Stromal cell of bone marrow (primary cell): ENCODE results near the gene PI4KB.
A peak's percentile ranks its signal among the peaks of the same experiment; 100 is the strongest.

ENCODE experiments used
- DNase-seq: peaks from one replicate; pipeline ENCODE4 v3.0.0-alpha.2; 2012; ENCODE audit warnings: low read depth

PI4KB gene

GRCh38 chr1:151311589-151312331 lies 15.5 kb downstream of the PI4KB start:
- DNase-seq: peak; percentile 99

- no peak for DNase-seq
Measured at GRCh38 chr1:151311011-151311410, 16.2 kb downstream of the PI4KB start.

GRCh38 chr1:151309811-151310323 lies 17.3 kb downstream of the PI4KB start:
- no peak for DNase-seq

- DNase-seq: no peak
Measured at GRCh38 chr1:151294742-151295462, 32.3 kb downstream of the PI4KB start.

- DNase-seq: no peak
Measured at GRCh38 chr1:151293093-151293492, 34.1 kb downstream of the PI4KB start.

- no peak for DNase-seq
Measured at GRCh38 chr1:151292207-151293030, 34.8 kb downstream of the PI4KB start.

GRCh38 chr1:151290709-151291303 lies 36.4 kb downstream of the PI4KB start:
- no peak for DNase-seq

GRCh38 chr1:151289991-151290708 lies 37.1 kb downstream of the PI4KB start:
- no peak for DNase-seq

GRCh38 chr1:151289080-151289935 lies 37.9 kb downstream of the PI4KB start:
- DNase-seq: no peak

GRCh38 chr1:151288502-151288901 lies 38.7 kb downstream of the PI4KB start:
- DNase-seq: no peak

- no peak for DNase-seq
Measured at GRCh38 chr1:151287767-151288500, 39.3 kb downstream of the PI4KB start.

GRCh38 chr1:151287341-151287699 lies 39.9 kb downstream of the PI4KB start:
- no peak for DNase-seq

GRCh38 chr1:151286619-151287340 lies 40.4 kb downstream of the PI4KB start:
- no peak for DNase-seq

- no peak for DNase-seq
Measured at GRCh38 chr1:151284013-151284577, 43.1 kb downstream of the PI4KB start.

GRCh38 chr1:151282883-151283725 lies 44.1 kb downstream of the PI4KB start:
- DNase-seq: no peak

GRCh38 chr1:151281969-151282882 lies 45.0 kb downstream of the PI4KB start, which contains the start of gene ZNF687:
Gene ZNF687 (plus strand): TSS chr1:151282299. CDS start chr1:151286292, 3,993 bp downstream.
- DNase-seq: peak; percentile 100
